ENCODE results near the gene KCND2.
A peak's percentile ranks its signal among the peaks of the same experiment; 100 is the strongest.

The KCND2 gene

GRCh38 chr7:120274899-120275298, 1.9 kb downstream of the KCND2 start:
- TF ChIP-seq CTCF (IDR thresholded peaks at IDR 0.05; ENCODE audit: low read length, missing control alignments) = no peak
- DNase-seq (ENCODE audit: low read depth) = no peak
- H3K4me3 ChIP-seq (replicated peaks; ENCODE audit: low read depth, low read length) = no peak overlapping the region

- TF ChIP-seq CTCF (IDR thresholded peaks at IDR 0.05; ENCODE audit: low read length, missing control alignments) = no peak
- H3K4me3 ChIP-seq (replicated peaks; ENCODE audit: low read depth, low read length) = no peak overlapping the region
- DNase-seq (ENCODE audit: low read depth) = no peak
Observed at GRCh38 chr7:120276720-120277119, 3.7 kb downstream of the KCND2 start.

GRCh38 chr7:120278773-120279172, 5.8 kb downstream of the KCND2 start:
- TF ChIP-seq CTCF (IDR thresholded peaks at IDR 0.05; ENCODE audit: low read length, missing control alignments) = no peak
- no peak overlapping the region for H3K4me3 ChIP-seq (replicated peaks; ENCODE audit: low read depth, low read length)
- no peak for DNase-seq (ENCODE audit: low read depth)

GRCh38 chr7:120280743-120281142, 7.8 kb downstream of the KCND2 start:
- no peak for TF ChIP-seq CTCF (IDR thresholded peaks at IDR 0.05; ENCODE audit: low read length, missing control alignments)
- peak; percentile 3 for DNase-seq (ENCODE audit: low read depth)
- no peak overlapping the region for H3K4me3 ChIP-seq (replicated peaks; ENCODE audit: low read depth, low read length)

GRCh38 chr7:120293027-120293426, 20.1 kb downstream of the KCND2 start:
- no peak for DNase-seq (ENCODE audit: low read depth)
- no peak overlapping the region for H3K4me3 ChIP-seq (replicated peaks; ENCODE audit: low read depth, low read length)
- no peak for TF ChIP-seq CTCF (IDR thresholded peaks at IDR 0.05; ENCODE audit: low read length, missing control alignments)

- no peak for TF ChIP-seq CTCF (IDR thresholded peaks at IDR 0.05; ENCODE audit: low read length, missing control alignments)
- no peak for DNase-seq (ENCODE audit: low read depth)
- H3K4me3 ChIP-seq (replicated peaks; ENCODE audit: low read depth, low read length) = no peak overlapping the region
Observed at GRCh38 chr7:120302190-120302589, 29.2 kb downstream of the KCND2 start.

GRCh38 chr7:120303105-120303504, 30.1 kb downstream of the KCND2 start:
- no peak overlapping the region for H3K4me3 ChIP-seq (replicated peaks; ENCODE audit: low read depth, low read length)
- no peak for DNase-seq (ENCODE audit: low read depth)
- TF ChIP-seq CTCF (IDR thresholded peaks at IDR 0.05; ENCODE audit: low read length, missing control alignments) = no peak
